IPS-18c (cell line): Measurements from ENCODE around the gene MED9.
"Not testable (repeated sequence)": the region's sequence is repeated elsewhere in the genome, so short reads cannot be mapped to it uniquely, and the experiment has no call there.

Experiments
- H3K4me3 ChIP-seq: 2 replicates; pipeline ENCODE4 v1.7.0; 2013; ENCODE audit warnings: low read depth, mild to moderate bottlenecking, low read length, moderate library complexity; ENCODE audit not compliant: insufficient read depth
- H3K9me3 ChIP-seq: one replicate; pipeline ENCODE4 v1.6.1; 2013; ENCODE audit warnings: mild to moderate bottlenecking, low read length, moderate library complexity; ENCODE audit not compliant: control insufficient read depth, insufficient read depth

The MED9 gene

GRCh38 chr17:17448076-17448475 is 28.7 kb upstream of the MED9 start:
- H3K9me3 ChIP-seq: peaks cover 4% of the 10 kb centered on the region
- H3K4me3 ChIP-seq: no peak overlapping the region

- Histone ChIP-seq H3K9me3 (peaks cover 4% of the 10 kb centered on the region), H3K4me3 (no peak overlapping the region)
Observed at GRCh38 chr17:17448723-17449122, 28.1 kb upstream of the MED9 start.

GRCh38 chr17:17453088-17453487 is 23.7 kb upstream of the MED9 start:
- Histone ChIP-seq H3K9me3 (no peaks in the 10 kb centered on the region), H3K4me3 (no peak overlapping the region)

GRCh38 chr17:17454276-17454675 is 22.5 kb upstream of the MED9 start:
- no peak overlapping the region for H3K4me3 ChIP-seq
- H3K9me3 ChIP-seq: no peaks in the 10 kb centered on the region

GRCh38 chr17:17454700-17455099 is 22.1 kb upstream of the MED9 start:
- not testable (repeated sequence) for H3K4me3 ChIP-seq, H3K9me3 ChIP-seq

GRCh38 chr17:17455173-17455572 is 21.6 kb upstream of the MED9 start:
- no peak overlapping the region for H3K4me3 ChIP-seq
- H3K9me3 ChIP-seq: no peaks in the 10 kb centered on the region

GRCh38 chr17:17456251-17456650 is 20.5 kb upstream of the MED9 start:
- Histone ChIP-seq H3K4me3 (no peak overlapping the region), H3K9me3 (no peaks in the 10 kb centered on the region)

GRCh38 chr17:17457680-17458079 is 19.1 kb upstream of the MED9 start:
- Histone ChIP-seq H3K4me3 (no peak overlapping the region), H3K9me3 (no peaks in the 10 kb centered on the region)

GRCh38 chr17:17460038-17460437 is 16.8 kb upstream of the MED9 start:
- H3K4me3 ChIP-seq: no peak overlapping the region
- no peaks in the 10 kb centered on the region for H3K9me3 ChIP-seq

GRCh38 chr17:17462048-17462824 is 14.6 kb upstream of the MED9 start:
- Histone ChIP-seq H3K4me3 (no peak overlapping the region), H3K9me3 (no peaks in the 10 kb centered on the region)

- Histone ChIP-seq H3K9me3 (no peaks in the 10 kb centered on the region), H3K4me3 (no peak overlapping the region)
Observed at GRCh38 chr17:17463821-17464220, 13.0 kb upstream of the MED9 start.

- not testable (repeated sequence) for H3K9me3 ChIP-seq, H3K4me3 ChIP-seq
Observed at GRCh38 chr17:17465878-17466277, 10.9 kb upstream of the MED9 start.

- Histone ChIP-seq H3K9me3 (no peaks in the 10 kb centered on the region), H3K4me3 (no peak overlapping the region)
Observed at GRCh38 chr17:17466511-17466910, 10.3 kb upstream of the MED9 start.

- no peak overlapping the region for H3K4me3 ChIP-seq
- no peaks in the 10 kb centered on the region for H3K9me3 ChIP-seq
Observed at GRCh38 chr17:17467016-17467415, 9.8 kb upstream of the MED9 start.

- no peak overlapping the region for H3K4me3 ChIP-seq
- no peaks in the 10 kb centered on the region for H3K9me3 ChIP-seq
Observed at GRCh38 chr17:17467720-17468119, 9.1 kb upstream of the MED9 start.

- no peaks in the 10 kb centered on the region for H3K9me3 ChIP-seq
- no peak overlapping the region for H3K4me3 ChIP-seq
Observed at GRCh38 chr17:17468217-17469010, 8.4 kb upstream of the MED9 start.

GRCh38 chr17:17469358-17469757 is 7.4 kb upstream of the MED9 start:
- H3K4me3 ChIP-seq: no peak overlapping the region

GRCh38 chr17:17469996-17470395 is 6.8 kb upstream of the MED9 start:
- H3K9me3 ChIP-seq: no peaks in the 10 kb centered on the region
- H3K4me3 ChIP-seq: no peak overlapping the region

More at GRCh38 chr17:17469358-17469757, 7.4 kb upstream of the MED9 start:
- no peaks in the 10 kb centered on the region for H3K9me3 ChIP-seq
